ENCODE data around the gene IL19. TPM values are rescaled to one million over a fixed set of nuclear protein-coding genes. Genes with fewer than 3 reads are reported as not detected.
"Not testable (repeated sequence)": the region's sequence is repeated elsewhere in the genome, so short reads cannot be mapped to it uniquely, and the experiment has no call there.

The IL19 gene
- total RNA-seq, 2 experiments from 2014 or later = not detected

DNA sequence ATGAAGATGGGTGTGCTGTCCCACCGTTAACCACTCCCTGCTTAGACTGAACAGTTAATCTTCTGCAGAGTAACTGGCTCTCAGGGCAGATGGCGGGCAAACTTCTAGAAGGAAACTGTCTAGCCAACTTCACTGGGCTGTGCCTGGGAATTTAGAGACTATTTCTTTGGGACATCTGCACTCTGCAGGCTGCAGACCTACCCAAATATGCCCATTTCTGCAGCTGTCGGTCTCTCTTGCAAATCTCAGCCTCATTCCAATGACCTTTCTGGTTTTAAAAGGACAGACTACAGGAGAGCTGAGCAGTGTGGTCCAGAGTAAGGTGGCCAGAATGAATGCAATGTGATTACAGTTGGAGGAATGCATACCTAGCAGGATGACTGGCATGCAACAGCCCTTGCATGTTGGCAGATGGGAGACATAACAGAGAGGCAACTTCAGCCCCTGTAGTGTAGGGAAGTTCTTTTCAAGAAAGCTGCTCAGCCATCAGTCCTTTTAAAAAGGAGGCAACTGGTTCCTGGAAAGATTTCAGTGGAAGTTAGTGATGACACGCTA, 68.5 kb downstream of the IL19 start:
- CTCF ChIA-PET = interaction anchor here (1.7 kb wide), 1 partner anchor 26 kb away, joined by 6 read pairs; the partner anchor contains the start of gene IL20
- Mint-ChIP-seq H3K4me3 (no peak overlapping the region), H3K27me3 (ENCODE audit: low read depth) (no peaks in the 10 kb centered on the region), H3K9me3 (no peaks in the 10 kb centered on the region), H3K36me3 (ENCODE audit: low read depth) (no peaks in the 10 kb centered on the region), H3K27ac (no peak overlapping the region), H3K4me1 (ENCODE audit: low read depth) (peaks cover 3% of the 10 kb centered on the region)
- intact Hi-C loops (cut with micrococcal nuclease) = no loop called here
- DNase-seq = no peak

DNA sequence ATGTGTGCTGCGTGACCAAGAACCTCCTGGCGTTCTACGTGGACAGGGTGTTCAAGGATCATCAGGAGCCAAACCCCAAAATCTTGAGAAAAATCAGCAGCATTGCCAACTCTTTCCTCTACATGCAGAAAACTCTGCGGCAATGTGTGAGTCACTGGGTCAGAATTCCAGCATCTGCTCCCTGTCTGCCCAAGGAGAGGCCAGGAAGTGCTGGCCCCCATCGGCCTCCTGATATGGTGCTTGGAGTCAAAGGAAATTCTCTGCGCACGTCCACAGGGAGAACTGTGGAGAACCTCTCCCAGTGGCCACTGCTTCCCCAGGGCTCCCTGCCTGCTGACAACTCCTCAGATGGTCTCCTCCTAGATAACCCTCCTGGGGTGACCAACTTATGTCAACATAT, 69.3 kb downstream of the IL19 start:
- Mint-ChIP-seq H3K27me3 (ENCODE audit: low read depth) (no peaks in the 10 kb centered on the region), H3K36me3 (ENCODE audit: low read depth) (no peaks in the 10 kb centered on the region), H3K9me3 (no peaks in the 10 kb centered on the region), H3K4me3 (no peak overlapping the region), H3K27ac (no peak overlapping the region), H3K4me1 (ENCODE audit: low read depth) (peaks cover 3% of the 10 kb centered on the region)
- intact Hi-C loops (cut with micrococcal nuclease) = no loop called here
- CTCF ChIA-PET = no interaction called here
- DNase-seq = no peak

DNA sequence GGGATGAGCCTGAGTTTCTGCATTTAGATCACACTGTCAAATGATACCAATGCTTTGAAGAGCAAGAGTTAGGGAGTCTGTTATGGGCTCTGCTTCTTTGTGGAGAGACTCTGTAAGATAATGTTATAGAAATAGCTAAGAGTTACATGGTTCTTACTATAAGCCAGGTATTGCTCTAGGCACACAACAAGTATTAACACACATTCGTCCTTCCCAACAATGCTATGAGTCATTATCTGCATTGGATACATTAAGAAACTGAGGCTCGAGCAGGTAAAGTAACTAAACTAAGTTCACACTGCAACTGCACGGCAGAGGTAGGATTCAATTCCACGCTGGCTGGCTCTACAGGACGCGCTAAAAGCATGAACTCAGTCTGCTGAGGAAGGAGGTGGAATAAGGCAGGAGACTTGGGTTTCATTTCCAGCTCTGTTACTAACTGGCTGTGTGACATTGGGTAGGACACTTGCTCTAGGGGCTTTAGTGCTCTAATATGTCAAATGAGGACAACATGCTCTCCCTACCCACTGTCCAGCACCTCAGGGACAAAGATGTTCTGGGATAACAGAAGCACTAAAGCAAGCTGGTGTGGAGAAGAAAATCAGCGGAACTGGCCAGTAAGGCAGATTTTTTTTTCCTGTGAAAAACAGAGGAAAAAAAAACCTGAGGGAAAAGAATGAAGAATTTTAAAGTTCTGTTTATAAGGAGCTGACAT, 71.2 kb downstream of the IL19 start:
- CTCF ChIA-PET = interaction anchor here (0.6 to 1.8 kb wide), 5 partner anchors 9 to 229 kb away, joined by 3 to 6 read pairs (median 3); partner anchors contain the start of gene IL20
- Mint-ChIP-seq H3K36me3 (ENCODE audit: low read depth) (no peaks in the 10 kb centered on the region), H3K27ac (no peak overlapping the region)

DNA sequence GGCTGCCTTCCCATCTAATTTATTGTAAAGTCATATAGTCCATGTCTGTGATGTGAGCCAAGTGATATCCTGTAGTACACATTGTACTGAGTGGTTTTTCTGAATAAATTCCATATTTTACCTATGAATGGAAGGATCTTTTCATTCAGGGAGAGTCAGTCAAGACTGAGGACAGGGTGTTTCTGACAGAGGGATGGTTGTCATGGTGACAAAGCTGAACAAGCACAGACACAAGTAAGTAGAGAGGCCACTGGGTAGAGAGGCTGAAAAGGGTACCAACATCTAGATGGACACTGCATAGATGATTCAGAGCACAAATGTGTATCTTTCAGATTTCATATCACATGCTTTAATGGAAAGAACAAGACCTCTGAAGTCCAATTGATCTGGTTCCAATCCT, 72.3 kb downstream of the IL19 start:
- CTCF ChIA-PET = interaction anchor here (1.4 to 1.8 kb wide), 2 partner anchors 10 to 69 kb away, joined by 3 to 6 read pairs; no protein-coding TSS in a partner anchor

More for the DNA sequence above, 71.2 kb downstream of the IL19 start:
- Mint-ChIP-seq H3K27me3 (ENCODE audit: low read depth) (no peaks in the 10 kb centered on the region), H3K4me1 (ENCODE audit: low read depth) (peaks cover 3% of the 10 kb centered on the region), H3K9me3 (no peaks in the 10 kb centered on the region), H3K4me3 (no peak overlapping the region)
- DNase-seq = no peak
- intact Hi-C loops (cut with micrococcal nuclease) = no loop called here

DNA sequence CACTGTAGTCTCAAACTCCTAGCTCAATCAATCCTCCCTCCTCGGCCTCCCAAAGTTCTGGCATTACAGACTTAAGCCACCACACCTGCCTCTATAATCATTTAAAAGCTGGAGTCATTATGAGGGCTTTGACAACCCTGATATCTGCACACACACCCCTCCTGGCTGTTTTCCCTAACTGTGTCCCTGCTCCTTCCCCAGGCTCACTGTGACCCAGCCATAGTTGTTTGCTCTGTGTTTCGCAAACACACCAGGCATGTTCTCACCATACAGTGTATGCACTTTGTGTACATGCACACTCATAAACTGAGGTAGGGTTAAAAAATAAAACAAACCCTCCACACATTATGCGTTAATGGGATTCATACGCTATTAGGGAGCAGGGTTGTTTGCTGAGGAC, 73.1 kb downstream of the IL19 start:
- Mint-ChIP-seq H3K27me3 (ENCODE audit: low read depth) (no peaks in the 10 kb centered on the region), H3K27ac (no peak overlapping the region), H3K9me3 (no peaks in the 10 kb centered on the region), H3K4me1 (ENCODE audit: low read depth) (peaks cover 3% of the 10 kb centered on the region), H3K36me3 (ENCODE audit: low read depth) (no peaks in the 10 kb centered on the region), H3K4me3 (no peak overlapping the region)
- DNase-seq = no peak
- CTCF ChIA-PET = interaction anchor here (1.0 to 1.8 kb wide), 2 partner anchors 11 to 68 kb away, joined by 4 to 6 read pairs; no protein-coding TSS in a partner anchor
- intact Hi-C loops (cut with micrococcal nuclease) = loop anchor here (2.0 kb wide), 1 partner anchor 13 kb away; no protein-coding TSS in a partner anchor

More for the DNA sequence above, 72.3 kb downstream of the IL19 start:
- no peak for DNase-seq
- no peak overlapping the region for H3K4me3 Mint-ChIP-seq
- H3K4me1 Mint-ChIP-seq (ENCODE audit: low read depth) = peaks cover 3% of the 10 kb centered on the region
- no peak overlapping the region for H3K27ac Mint-ChIP-seq
- H3K36me3 Mint-ChIP-seq (ENCODE audit: low read depth) = no peaks in the 10 kb centered on the region
- intact Hi-C loops (cut with micrococcal nuclease) = no loop called here
- H3K27me3 Mint-ChIP-seq (ENCODE audit: low read depth) = no peaks in the 10 kb centered on the region
- H3K9me3 Mint-ChIP-seq = no peaks in the 10 kb centered on the region

DNA sequence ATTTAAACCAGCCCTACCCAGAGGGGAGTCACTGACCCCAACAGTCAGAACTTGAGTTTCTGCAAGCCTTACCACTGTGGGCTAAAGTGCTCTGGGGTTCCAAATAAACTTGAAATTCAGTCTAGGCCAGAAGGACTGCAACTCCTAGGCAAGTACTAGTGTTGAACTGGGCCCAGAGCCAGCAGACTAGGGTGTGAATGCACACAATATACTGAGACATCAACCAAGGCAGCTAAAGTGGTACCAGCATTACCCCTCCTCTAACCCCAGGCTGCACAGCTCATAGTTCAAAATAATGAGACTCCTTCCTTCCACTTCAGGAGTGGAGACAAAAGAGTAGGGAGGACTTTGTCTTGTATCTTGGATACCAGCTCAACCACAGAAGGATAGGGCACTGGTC, 75.9 kb downstream of the IL19 start:
- H3K4me1 Mint-ChIP-seq (ENCODE audit: low read depth) = no peaks in the 10 kb centered on the region
- no peak overlapping the region for H3K4me3 Mint-ChIP-seq
- intact Hi-C loops (cut with micrococcal nuclease) = no loop called here
- CTCF ChIA-PET = interaction anchor here (0.6 to 1.1 kb wide), 2 partner anchors 18 to 128 kb away, joined by 3 read pairs; no protein-coding TSS in a partner anchor
- H3K27ac Mint-ChIP-seq = no peak overlapping the region
- no peaks in the 10 kb centered on the region for H3K9me3 Mint-ChIP-seq
- H3K36me3 Mint-ChIP-seq (ENCODE audit: low read depth) = no peaks in the 10 kb centered on the region
- H3K27me3 Mint-ChIP-seq (ENCODE audit: low read depth) = no peaks in the 10 kb centered on the region
- DNase-seq = no peak

DNA sequence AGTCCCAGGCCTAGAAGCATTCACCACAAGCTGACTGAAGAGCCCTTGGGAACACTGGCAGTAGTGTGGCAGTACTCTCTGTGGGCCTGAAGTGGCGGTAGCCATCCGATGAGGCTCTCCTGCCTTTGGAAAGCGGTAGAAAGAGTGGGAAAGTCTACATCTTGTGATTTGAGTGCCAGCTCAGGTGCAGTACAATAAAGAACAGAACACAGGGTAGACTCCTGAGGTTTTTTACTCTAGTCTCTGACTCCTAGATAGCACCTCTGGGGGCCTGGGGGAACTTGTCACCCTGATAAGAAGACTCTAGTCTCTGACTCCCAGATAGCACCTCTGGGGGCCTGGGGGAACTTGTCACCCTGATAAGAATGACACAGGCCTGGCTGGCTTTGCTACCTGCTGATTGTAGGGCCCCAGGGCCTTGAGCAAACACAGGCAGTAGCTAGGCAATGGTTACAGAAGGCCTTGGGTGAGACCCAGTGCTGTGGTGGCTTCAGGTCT, 76.8 kb downstream of the IL19 start:
- H3K27ac Mint-ChIP-seq = no peak overlapping the region
- H3K4me1 Mint-ChIP-seq (ENCODE audit: low read depth) = no peaks in the 10 kb centered on the region
- H3K36me3 Mint-ChIP-seq (ENCODE audit: low read depth) = no peaks in the 10 kb centered on the region
- DNase-seq = no peak
- no peaks in the 10 kb centered on the region for H3K9me3 Mint-ChIP-seq
- H3K4me3 Mint-ChIP-seq = no peak overlapping the region
- CTCF ChIA-PET = interaction anchor here (0.6 to 1.3 kb wide), 5 partner anchors 9 to 344 kb away, joined by 3 to 6 read pairs (median 3); no protein-coding TSS in a partner anchor
- intact Hi-C loops (cut with micrococcal nuclease) = no loop called here
- no peaks in the 10 kb centered on the region for H3K27me3 Mint-ChIP-seq (ENCODE audit: low read depth)

DNA sequence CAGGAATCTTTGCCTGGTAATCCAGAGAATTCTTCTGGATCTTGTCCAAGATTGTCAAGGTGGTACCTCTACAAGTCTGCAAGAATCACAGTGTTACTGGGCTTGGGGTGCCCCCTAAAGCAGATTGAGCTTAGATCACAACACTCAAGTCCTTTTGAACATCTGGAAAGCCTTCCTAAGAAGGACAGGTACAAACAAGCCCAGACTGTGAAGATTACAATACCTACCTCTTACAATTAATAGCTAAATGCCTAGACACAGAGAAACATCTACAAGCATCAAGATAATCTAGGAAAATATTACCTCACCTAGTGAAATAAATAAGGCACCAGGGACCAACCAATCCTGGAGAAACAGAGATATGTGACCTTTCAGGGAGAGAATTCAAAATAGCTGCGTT, 77.4 kb downstream of the IL19 start:
- no peak for DNase-seq
- no peak overlapping the region for H3K27ac Mint-ChIP-seq
- intact Hi-C loops (cut with micrococcal nuclease) = no loop called here
- CTCF ChIA-PET = interaction anchor here (0.8 to 1.3 kb wide), 3 partner anchors 9 to 80 kb away, joined by 3 to 6 read pairs (median 3); no protein-coding TSS in a partner anchor
- H3K4me1 Mint-ChIP-seq (ENCODE audit: low read depth) = no peaks in the 10 kb centered on the region
- no peaks in the 10 kb centered on the region for H3K27me3 Mint-ChIP-seq (ENCODE audit: low read depth)
- H3K4me3 Mint-ChIP-seq = no peak overlapping the region
- H3K9me3 Mint-ChIP-seq = no peaks in the 10 kb centered on the region
- no peaks in the 10 kb centered on the region for H3K36me3 Mint-ChIP-seq (ENCODE audit: low read depth)

DNA sequence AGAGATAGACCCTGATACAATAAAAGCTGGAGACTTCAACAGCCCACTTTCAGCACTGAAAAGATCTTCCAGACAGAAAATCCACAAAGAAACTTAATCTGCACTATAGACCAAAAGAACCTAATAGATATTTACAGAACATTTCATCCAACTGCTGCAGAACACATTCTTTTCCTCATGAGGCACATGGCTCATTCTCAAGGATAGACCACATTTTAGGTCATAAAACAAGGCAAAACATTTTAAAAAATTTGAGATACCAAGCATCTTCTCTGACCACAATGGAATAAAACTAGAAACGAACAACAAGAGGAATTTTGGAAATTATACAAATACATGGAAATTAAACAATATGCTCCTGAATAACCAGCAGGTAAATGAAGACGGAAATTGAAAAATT, 79.8 kb downstream of the IL19 start:
- Mint-ChIP-seq H3K27me3 (ENCODE audit: low read depth) (no peaks in the 10 kb centered on the region), H3K4me1 (ENCODE audit: low read depth) (no peaks in the 10 kb centered on the region), H3K4me3 (no peak overlapping the region), H3K27ac (no peak overlapping the region), H3K9me3 (no peaks in the 10 kb centered on the region), H3K36me3 (ENCODE audit: low read depth) (no peaks in the 10 kb centered on the region)
- intact Hi-C loops (cut with micrococcal nuclease) = no loop called here
- no peak for DNase-seq
- CTCF ChIA-PET = no interaction called here

DNA sequence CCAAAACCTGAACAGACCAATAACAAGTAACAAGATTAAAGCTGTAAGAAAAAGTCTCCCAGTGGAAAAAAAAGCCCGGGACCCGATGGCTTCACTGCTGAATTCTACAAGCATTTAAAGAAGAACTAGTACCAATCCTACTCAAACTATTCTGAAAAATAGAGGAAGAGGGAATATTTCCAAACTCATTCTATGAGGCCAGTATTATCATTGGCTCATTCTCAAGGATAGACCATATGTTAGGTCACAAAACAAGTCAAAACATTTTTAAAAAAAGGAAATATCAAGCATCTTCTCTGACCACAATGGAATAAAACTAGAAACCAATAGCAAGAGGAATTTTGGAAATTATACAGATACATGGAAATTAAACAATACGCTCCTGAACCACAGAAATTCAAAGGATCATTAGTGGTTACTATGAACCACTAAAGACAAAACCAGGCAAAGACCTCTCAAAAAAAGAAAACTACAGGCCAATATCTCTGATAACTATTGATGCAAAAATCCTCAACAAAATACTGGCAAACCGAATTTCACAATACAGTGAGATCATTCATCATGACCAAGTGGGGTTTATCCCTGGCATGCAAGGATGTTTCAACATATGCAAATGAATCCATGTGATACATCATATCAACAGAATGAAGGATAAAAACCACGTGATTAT, 80.9 kb downstream of the IL19 start:
- no peak overlapping the region for H3K27ac Mint-ChIP-seq
- intact Hi-C loops (cut with micrococcal nuclease) = no loop called here
- CTCF ChIA-PET = interaction anchor here (1.0 kb wide), 1 partner anchor 10 kb away, joined by 3 read pairs; no protein-coding TSS in a partner anchor
- no peaks in the 10 kb centered on the region for H3K36me3 Mint-ChIP-seq (ENCODE audit: low read depth)
- DNase-seq = no peak
- H3K4me1 Mint-ChIP-seq (ENCODE audit: low read depth) = peaks cover 3% of the 10 kb centered on the region
- H3K9me3 Mint-ChIP-seq = no peaks in the 10 kb centered on the region
- H3K4me3 Mint-ChIP-seq = no peak overlapping the region
- no peaks in the 10 kb centered on the region for H3K27me3 Mint-ChIP-seq (ENCODE audit: low read depth)

DNA sequence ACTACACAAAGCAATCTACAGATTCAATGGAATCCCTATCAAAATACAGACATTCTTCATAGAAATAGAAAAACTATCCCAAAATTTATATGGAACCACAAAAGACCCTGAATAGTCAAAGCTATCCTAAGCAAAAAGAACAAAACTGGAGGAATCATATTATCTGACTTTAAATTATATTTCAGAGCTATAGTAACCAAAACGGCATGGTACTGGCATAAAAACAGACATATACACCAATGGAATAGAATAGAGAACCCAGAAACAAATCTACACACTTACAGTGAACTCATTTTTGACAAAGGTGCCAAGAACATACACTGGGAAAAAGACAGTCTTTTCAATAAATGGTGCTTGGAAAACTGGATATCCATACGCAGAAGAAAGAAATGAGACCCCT, 82.1 kb downstream of the IL19 start:
- H3K4me1 Mint-ChIP-seq (ENCODE audit: low read depth); intact Hi-C loops (cut with micrococcal nuclease); CTCF ChIA-PET; H3K27ac Mint-ChIP-seq; H3K4me3 Mint-ChIP-seq; H3K27me3 Mint-ChIP-seq (ENCODE audit: low read depth); H3K9me3 Mint-ChIP-seq; DNase-seq; H3K36me3 Mint-ChIP-seq (ENCODE audit: low read depth): not testable (repeated sequence)

DNA sequence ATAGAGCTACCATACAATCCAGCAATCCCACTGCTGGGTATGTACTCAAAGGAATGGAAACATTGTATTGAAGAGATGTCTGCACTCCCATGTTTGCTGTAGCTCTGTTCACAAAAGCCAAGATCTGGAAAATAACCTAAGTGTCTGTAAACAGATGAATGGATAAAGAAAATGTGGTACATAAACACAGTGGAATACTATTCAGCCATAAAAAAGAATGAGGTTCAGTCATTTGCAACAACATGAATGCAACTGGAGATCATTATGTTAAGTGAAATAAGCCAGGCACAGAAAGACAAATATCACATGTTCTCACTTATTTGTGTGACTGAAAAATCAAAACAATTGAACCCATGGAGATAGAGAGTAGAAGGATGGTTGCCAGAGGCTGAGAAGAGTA, 83.1 kb downstream of the IL19 start:
- intact Hi-C loops (cut with micrococcal nuclease); DNase-seq; H3K9me3 Mint-ChIP-seq; H3K27me3 Mint-ChIP-seq (ENCODE audit: low read depth); H3K27ac Mint-ChIP-seq; H3K4me3 Mint-ChIP-seq; H3K36me3 Mint-ChIP-seq (ENCODE audit: low read depth): not testable (repeated sequence)
- peaks cover 11% of the 10 kb centered on the region for H3K4me1 Mint-ChIP-seq (ENCODE audit: low read depth)
- CTCF ChIA-PET = interaction anchor here (6.8 kb wide), 1 partner anchor 58 kb away, joined by 45 read pairs; no protein-coding TSS in a partner anchor
